ENCODE measurements around the gene WASHC1. TPM values are rescaled to one million over a fixed set of nuclear protein-coding genes. Genes with fewer than 3 reads are reported as not detected.
"Not testable (repeated sequence)": the region's sequence is repeated elsewhere in the genome, so short reads cannot be mapped to it uniquely, and the experiment has no call there.

Gene WASHC1
- total RNA-seq, 1 experiment from 2014 or later: 10.0 TPM

DNA sequence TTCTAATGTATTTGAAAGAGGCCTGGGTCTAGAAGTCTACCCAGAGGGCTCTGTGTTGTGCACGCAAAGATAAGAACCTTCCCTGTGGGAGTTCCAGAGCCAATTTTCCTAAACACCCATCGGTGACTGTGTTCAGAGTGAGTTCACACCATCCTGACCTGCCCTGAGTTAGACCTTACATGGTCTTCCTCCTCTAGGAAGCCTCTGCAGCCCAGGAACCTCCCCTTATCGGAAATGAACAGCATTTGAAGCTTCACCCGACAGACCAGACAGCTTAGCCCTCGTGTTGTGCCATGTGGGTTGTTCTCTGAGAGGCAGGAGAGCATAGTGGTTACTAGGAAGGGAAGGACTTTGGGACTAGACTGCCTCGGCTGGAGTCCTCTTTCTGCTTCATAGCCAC, 3.1 kb upstream of the WASHC1 start:
- DNase-seq (ENCODE audit: low read depth, low spot score); in situ Hi-C loops (cut with HindIII; ENCODE audit: low pct_unique_long_range_greater_than_20kb, low sequenced_read_pairs): not testable (repeated sequence)

DNA sequence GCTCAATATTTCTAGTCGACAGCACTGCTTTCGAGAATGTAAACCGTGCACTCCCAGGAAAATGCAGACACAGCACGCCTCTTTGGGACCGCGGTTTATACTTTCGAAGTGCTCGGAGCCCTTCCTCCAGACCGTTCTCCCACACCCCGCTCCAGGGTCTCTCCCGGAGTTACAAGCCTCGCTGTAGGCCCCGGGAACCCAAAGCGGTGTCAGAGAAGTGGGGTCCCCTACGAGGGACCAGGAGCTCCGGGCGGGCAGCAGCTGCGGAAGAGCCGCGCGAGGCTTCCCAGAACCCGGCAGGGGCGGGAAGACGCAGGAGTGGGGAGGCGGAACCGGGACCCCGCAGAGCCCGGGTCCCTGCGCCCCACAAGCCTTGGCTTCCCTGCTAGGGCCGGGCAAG, 481 bp downstream of the WASHC1 start:
- DNase-seq (ENCODE audit: low read depth, low spot score); in situ Hi-C loops (cut with HindIII; ENCODE audit: low pct_unique_long_range_greater_than_20kb, low sequenced_read_pairs): not testable (repeated sequence)

DNA sequence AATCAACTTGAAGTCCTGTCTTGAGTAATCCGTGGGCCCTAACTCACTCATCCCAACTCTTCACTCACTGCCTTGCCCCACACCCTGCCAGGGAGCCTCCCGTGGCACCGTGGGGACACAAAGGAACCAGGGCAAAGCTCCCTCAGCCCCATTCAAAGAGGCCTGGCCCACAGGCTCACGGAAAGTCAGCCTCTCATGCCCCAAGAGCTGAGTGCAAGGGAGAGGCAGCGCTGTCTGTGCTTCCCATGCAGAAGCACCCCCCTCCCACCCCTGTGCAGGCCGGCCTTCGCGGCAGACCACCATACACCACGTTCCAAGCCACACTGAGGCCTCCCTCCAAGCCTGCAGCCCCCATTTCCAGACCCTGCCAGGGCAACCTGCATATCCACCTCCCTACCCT, 7.6 kb downstream of the WASHC1 start:
- in situ Hi-C loops (cut with HindIII; ENCODE audit: low pct_unique_long_range_greater_than_20kb, low sequenced_read_pairs); DNase-seq (ENCODE audit: low read depth, low spot score): not testable (repeated sequence)

DNA sequence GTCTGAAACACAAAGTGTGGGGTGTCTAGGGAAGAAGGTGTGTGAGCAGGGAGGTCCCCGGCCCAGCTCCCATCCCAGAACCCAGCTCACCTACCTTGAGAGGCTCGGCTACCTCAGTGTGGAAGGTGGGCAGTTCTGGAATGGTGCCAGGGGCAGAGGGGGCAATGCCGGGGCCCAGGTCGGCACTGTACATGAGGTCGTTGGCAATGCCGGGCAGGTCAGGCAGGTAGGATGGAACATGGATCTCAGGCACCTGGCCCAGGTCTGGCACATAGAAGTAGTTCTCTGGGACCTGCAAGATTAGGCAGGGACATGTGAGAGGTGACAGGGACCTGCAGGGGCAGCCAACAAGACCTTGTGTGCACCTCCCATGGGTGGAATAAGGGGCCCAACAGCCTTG, 12.4 kb downstream of the WASHC1 start:
- DNase-seq (ENCODE audit: low read depth, low spot score); in situ Hi-C loops (cut with HindIII; ENCODE audit: low pct_unique_long_range_greater_than_20kb, low sequenced_read_pairs): not testable (repeated sequence)

DNA sequence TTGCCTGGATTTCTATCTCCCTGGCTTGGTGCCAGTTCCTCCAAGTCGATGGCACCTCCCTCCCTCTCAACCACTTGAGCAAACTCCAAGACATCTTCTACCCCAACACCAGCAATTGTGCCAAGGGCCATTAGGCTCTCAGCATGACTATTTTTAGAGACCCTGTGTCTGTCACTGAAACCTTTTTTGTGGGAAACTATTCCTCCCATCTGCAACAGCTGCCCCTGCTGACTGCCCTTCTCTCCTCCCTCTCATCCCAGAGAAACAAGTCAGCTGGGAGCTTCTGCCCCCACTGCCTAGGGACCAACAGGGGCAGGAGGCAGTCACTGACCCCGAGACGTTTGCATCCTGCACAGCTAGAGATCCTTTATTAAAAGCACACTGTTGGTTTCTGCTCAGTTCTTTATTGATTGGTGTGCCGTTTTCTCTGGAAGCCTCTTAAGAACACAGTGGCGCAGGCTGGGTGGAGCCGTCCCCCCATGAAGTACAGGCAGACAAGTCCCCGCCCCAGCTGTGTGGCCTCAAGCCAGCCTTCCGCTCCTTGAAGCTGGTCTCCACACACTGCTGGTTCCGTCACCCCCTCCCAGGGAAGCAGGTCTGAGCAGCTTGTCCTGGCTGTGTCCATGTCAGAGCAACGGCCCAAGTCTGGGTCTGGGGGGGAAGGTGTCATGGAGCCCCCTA, 15.0 kb downstream of the WASHC1 start:
- in situ Hi-C loops (cut with HindIII; ENCODE audit: low pct_unique_long_range_greater_than_20kb, low sequenced_read_pairs); DNase-seq (ENCODE audit: low read depth, low spot score): not testable (repeated sequence)

DNA sequence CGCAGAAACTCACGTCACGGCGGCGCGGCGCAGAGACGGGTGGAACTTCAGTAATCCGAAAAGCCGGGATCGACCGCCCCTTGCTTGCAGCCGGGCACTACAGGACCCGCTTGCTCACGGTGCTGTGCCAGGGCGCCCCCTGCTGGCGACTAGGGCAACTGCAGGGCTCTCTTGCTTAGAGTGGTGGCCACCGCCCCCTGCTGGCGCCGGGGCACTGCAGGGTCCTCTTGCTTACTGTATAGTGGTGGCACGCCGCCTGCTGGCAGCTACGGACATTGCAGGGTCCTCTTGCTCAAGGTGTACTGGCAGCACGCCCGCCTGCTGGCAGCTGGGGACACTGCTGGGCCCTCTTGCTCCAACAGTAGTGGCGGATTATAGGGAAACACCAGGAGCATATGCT, 18.1 kb downstream of the WASHC1 start:
- in situ Hi-C loops (cut with HindIII; ENCODE audit: low pct_unique_long_range_greater_than_20kb, low sequenced_read_pairs); DNase-seq (ENCODE audit: low read depth, low spot score): not testable (repeated sequence)

DNA sequence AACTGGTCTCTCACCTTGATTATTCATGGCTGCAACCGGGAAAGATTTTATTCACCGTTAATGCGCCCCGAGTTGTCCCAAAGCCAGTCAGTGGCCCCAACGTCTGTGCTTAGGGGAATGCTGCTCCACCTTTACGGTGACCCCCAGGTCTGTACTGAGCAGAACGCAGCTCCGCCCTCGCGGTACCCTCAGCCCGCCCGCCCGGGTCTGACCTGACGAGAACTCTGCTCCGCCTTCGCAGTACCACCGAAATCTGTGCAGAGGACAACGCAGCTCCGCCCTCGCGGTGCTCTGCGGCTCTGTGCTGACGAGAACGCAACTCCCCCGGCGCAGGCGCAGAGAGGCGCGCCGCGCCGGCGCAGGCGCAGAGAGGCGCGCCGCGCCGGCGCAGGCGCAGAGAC, 18.6 kb downstream of the WASHC1 start:
- in situ Hi-C loops (cut with HindIII; ENCODE audit: low pct_unique_long_range_greater_than_20kb, low sequenced_read_pairs); DNase-seq (ENCODE audit: low read depth, low spot score): not testable (repeated sequence)

DNA sequence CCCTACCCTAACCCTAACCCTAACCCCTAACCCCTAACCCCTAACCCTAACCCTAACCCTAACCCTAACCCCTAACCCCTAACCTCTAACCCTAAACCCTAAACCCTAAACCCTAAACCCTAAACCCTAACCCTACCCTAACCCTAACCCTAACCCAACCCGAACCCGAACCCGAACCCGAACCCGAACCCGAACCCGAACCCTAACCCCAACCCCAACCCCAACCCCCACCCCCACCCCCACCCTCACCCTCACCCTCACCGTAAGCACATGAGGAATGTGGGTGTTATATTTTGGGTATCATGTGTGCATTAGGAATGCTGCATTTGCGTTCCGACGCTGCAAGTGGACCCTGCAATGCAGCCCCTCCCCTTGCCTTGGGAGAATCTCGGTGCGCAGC, 19.0 kb downstream of the WASHC1 start:
- not testable (repeated sequence) for DNase-seq (ENCODE audit: low read depth, low spot score)

More for the DNA sequence above, 19.0 kb downstream of the WASHC1 start:
- in situ Hi-C loops (cut with HindIII; ENCODE audit: low pct_unique_long_range_greater_than_20kb, low sequenced_read_pairs): not testable (repeated sequence)

Other genes starting within 250 kb of the WASHC1 start
- gene FOXD4, start 89.0 kb upstream of the WASHC1 start, total RNA-seq (2014; rRNA removed; shearing (Covaris generic)): 0.08 and 0.26 TPM in 2 replicates
- 8.6 and 10.5 TPM in 2 replicates for gene ZNG1A, start 149.6 kb upstream of the WASHC1 start, total RNA-seq (2014; rRNA removed; shearing (Covaris generic))
- 0.35 and 0.45 TPM in 2 replicates for gene DOCK8, start 185.4 kb upstream of the WASHC1 start, total RNA-seq (2014; rRNA removed; shearing (Covaris generic))